ENCODE data around the gene IFNLR1.
A peak's percentile ranks its signal among the peaks of the same experiment; 100 is the strongest.

IFNLR1 gene

DNA sequence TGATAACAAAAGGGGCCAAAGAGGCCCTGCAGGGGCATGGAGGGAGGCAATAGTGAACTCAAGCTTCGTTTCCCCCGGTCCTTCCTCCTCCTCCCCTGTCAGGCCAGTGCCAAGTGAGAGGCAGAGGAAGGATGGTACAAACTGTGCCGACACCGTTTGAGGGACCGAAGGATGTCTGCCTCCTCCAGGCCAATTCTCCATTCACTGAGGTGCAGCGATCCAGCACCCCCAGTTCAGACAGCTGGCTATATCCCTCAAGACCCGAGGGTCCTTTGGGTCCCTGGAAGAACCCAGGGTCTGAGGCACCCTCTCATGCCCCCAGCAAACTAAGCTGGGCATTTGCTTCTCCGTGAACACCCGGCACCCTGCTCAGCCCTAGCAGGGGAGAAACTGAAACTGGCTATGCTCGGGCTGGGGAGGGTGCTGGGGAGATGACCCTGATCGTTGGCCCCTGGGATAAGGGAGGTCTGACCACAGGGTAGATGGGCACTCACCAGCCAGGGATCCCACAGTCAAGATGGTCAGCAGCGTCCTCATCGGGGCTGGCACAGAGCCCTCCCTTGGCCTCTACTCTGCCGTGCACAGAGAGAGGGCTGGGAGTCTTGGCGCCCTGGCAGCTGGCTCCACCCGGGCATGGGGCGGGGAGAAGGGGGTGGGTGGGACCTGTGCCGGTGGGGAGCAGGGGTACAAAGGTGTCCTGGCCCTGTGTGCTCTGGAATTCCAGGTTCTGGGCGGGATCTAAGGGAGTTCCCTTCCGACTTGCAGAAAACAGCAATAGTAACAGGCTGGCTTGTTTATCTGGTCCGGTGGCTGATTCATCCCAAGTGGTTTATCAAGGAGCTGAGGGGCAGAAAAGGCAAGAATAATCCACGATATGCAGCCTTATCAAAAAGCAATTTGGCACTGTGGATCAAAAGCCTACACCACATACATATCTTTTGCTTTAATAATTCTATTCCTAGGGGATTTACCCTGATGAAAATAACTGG, 44.2 kb downstream of the IFNLR1 start, which contains the start of gene IL22RA1:
IL22RA1 (minus strand) TSS at position 595 of the 989 bp plus-strand sequence; CDS start at position 537, 58 bp downstream.
- peak; percentile 76 for ATAC-seq
- TF ChIP-seq BACH2 (CRISPR knock-in tag; IDR thresholded peaks at IDR 0.05; ENCODE audit: borderline replicate concordance) (no peak), ZNF565 (CRISPR knock-in tag; conservative IDR thresholded peaks at IDR 0.05; ENCODE audit: low read depth) (no peak), ZNF70 (CRISPR knock-in tag; IDR thresholded peaks at IDR 0.05) (no peak), ZFP3 (CRISPR knock-in tag; IDR thresholded peaks at IDR 0.05) (no peak), SNAI2 (CRISPR knock-in tag; IDR thresholded peaks at IDR 0.05) (no peak)
- TF ChIP-seq, protein P1, sequence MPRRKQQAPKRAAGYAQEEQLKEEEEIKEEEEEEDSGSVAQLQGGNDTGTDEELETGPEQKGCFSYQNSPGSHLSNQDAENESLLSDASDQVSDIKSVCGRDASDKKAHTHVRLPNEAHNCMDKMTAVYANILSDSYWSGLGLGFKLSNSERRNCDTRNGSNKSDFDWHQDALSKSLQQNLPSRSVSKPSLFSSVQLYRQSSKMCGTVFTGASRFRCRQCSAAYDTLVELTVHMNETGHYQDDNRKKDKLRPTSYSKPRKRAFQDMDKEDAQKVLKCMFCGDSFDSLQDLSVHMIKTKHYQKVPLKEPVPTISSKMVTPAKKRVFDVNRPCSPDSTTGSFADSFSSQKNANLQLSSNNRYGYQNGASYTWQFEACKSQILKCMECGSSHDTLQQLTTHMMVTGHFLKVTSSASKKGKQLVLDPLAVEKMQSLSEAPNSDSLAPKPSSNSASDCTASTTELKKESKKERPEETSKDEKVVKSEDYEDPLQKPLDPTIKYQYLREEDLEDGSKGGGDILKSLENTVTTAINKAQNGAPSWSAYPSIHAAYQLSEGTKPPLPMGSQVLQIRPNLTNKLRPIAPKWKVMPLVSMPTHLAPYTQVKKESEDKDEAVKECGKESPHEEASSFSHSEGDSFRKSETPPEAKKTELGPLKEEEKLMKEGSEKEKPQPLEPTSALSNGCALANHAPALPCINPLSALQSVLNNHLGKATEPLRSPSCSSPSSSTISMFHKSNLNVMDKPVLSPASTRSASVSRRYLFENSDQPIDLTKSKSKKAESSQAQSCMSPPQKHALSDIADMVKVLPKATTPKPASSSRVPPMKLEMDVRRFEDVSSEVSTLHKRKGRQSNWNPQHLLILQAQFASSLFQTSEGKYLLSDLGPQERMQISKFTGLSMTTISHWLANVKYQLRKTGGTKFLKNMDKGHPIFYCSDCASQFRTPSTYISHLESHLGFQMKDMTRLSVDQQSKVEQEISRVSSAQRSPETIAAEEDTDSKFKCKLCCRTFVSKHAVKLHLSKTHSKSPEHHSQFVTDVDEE (CRISPR knock-in tag; IDR thresholded peaks at IDR 0.05), result no peak

DNA sequence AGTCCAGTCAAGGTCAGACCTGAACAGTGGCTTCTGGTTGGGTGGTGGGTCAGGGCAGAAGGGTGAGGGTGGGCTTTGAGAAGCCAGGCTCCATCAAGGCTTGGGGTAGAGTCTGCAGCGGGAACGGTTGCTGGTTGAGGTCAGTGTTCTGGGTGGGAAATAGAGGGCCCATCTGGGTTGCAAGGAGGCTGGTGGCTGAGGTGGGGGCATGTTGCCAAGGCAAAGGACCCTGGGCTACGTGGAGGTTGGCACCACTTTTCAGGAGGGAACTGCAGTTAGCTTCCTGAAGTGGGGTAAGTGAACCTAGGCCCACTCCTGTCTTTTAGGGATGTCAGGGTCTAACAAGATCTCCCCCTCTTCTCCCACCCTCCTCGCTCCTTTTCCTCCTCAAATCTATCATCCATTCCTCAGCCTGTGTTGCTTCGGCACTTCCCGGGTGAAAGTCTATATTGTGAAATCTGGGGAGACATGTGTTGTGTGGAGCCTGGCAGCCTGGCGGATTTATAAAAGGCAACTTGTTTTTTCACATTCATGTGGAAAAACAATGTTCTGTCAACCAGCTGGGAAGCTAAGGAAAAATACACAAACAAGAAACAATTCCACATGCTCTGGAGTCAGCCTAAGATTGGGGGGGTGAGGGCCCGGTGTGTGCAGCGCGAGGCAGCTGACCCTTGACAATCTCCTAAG, 45.6 kb downstream of the IFNLR1 start:
- no peak for ATAC-seq
- no peak for TF ChIP-seq PPARA (CRISPR knock-in tag; IDR thresholded peaks at IDR 0.05; ENCODE audit: borderline replicate concordance)
- TF ChIP-seq, protein P2, sequence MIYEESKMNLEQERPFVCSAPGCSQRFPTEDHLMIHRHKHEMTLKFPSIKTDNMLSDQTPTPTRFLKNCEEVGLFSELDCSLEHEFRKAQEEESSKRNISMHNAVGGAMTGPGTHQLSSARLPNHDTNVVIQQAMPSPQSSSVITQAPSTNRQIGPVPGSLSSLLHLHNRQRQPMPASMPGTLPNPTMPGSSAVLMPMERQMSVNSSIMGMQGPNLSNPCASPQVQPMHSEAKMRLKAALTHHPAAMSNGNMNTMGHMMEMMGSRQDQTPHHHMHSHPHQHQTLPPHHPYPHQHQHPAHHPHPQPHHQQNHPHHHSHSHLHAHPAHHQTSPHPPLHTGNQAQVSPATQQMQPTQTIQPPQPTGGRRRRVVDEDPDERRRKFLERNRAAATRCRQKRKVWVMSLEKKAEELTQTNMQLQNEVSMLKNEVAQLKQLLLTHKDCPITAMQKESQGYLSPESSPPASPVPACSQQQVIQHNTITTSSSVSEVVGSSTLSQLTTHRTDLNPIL (CRISPR knock-in tag; IDR thresholded peaks at IDR 0.05; ENCODE audit: low read depth), result no peak
- TF ChIP-seq ISL1 (CRISPR knock-in tag; IDR thresholded peaks at IDR 0.05), result no peak
- TF ChIP-seq, protein P1 (CRISPR knock-in tag; IDR thresholded peaks at IDR 0.05), result no peak
- no peak for TF ChIP-seq RARB (CRISPR knock-in tag; IDR thresholded peaks at IDR 0.05)
- no peak for TF ChIP-seq ZNF70 (CRISPR knock-in tag; IDR thresholded peaks at IDR 0.05)
- TF ChIP-seq, protein P3, sequence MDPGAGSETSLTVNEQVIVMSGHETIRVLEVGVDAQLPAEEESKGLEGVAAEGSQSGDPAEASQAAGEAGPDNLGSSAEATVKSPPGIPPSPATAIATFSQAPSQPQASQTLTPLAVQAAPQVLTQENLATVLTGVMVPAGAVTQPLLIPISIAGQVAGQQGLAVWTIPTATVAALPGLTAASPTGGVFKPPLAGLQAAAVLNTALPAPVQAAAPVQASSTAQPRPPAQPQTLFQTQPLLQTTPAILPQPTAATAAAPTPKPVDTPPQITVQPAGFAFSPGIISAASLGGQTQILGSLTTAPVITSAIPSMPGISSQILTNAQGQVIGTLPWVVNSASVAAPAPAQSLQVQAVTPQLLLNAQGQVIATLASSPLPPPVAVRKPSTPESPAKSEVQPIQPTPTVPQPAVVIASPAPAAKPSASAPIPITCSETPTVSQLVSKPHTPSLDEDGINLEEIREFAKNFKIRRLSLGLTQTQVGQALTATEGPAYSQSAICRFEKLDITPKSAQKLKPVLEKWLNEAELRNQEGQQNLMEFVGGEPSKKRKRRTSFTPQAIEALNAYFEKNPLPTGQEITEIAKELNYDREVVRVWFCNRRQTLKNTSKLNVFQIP (CRISPR knock-in tag; IDR thresholded peaks at IDR 0.05; ENCODE audit: borderline replicate concordance, low read depth), result no peak
- TF ChIP-seq, protein P4, sequence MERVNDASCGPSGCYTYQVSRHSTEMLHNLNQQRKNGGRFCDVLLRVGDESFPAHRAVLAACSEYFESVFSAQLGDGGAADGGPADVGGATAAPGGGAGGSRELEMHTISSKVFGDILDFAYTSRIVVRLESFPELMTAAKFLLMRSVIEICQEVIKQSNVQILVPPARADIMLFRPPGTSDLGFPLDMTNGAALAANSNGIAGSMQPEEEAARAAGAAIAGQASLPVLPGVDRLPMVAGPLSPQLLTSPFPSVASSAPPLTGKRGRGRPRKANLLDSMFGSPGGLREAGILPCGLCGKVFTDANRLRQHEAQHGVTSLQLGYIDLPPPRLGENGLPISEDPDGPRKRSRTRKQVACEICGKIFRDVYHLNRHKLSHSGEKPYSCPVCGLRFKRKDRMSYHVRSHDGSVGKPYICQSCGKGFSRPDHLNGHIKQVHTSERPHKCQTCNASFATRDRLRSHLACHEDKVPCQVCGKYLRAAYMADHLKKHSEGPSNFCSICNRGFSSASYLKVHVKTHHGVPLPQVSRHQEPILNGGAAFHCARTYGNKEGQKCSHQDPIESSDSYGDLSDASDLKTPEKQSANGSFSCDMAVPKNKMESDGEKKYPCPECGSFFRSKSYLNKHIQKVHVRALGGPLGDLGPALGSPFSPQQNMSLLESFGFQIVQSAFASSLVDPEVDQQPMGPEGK (CRISPR knock-in tag; IDR thresholded peaks at IDR 0.05; ENCODE audit: borderline replicate concordance), result no peak

DNA sequence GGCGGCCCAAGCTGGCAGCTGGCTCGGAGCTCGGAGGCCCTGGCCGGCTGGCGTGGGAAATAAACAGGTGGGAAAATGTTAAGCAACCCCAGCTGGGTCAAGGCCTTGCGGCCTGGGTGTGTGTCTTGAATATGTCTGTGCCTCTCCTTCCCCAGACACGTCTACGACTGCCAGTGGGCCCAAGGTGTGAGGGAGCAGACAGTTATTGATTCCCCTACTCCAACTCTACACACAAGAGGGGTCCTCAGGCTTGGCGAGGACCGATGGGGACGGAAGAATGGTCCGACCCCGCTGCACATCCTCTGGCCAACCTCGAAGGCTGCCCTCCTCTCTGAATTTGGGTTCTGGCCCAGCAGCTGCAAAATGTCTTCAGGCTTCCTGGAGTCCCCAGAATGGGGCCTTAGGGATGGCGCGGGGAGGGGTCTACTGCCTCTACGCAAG, 46.3 kb downstream of the IFNLR1 start:
- no peak for ATAC-seq
- no peak for TF ChIP-seq ZC3H10 (CRISPR knock-in tag; IDR thresholded peaks at IDR 0.05)
- TF ChIP-seq PPARA (CRISPR knock-in tag; IDR thresholded peaks at IDR 0.05; ENCODE audit: borderline replicate concordance), result no peak
- no peak for TF ChIP-seq ZNF70 (CRISPR knock-in tag; IDR thresholded peaks at IDR 0.05)
- TF ChIP-seq, protein P4 (CRISPR knock-in tag; IDR thresholded peaks at IDR 0.05; ENCODE audit: borderline replicate concordance), result no peak
- TF ChIP-seq ZNF565 (CRISPR knock-in tag; conservative IDR thresholded peaks at IDR 0.05; ENCODE audit: low read depth), result no peak
- TF ChIP-seq TCF4 (CRISPR knock-in tag; IDR thresholded peaks at IDR 0.05; ENCODE audit: borderline replicate concordance), result no peak
- TF ChIP-seq, protein P3 (CRISPR knock-in tag; IDR thresholded peaks at IDR 0.05; ENCODE audit: borderline replicate concordance, low read depth), result no peak
- TF ChIP-seq ARNTL (CRISPR knock-in tag; IDR thresholded peaks at IDR 0.05; ENCODE audit: borderline replicate concordance, low read depth), result no peak
- TF ChIP-seq ISL1 (CRISPR knock-in tag; IDR thresholded peaks at IDR 0.05), result no peak

All from SK-N-SH treated with all-trans-retinoic acid at 6 μM for 48 hours (cell line).